T-helper 2 cell (primary cell): ENCODE results near the gene FOLR2.

Source experiments
- DNase-seq, 5 experiments: peaks; one replicate each; pipeline versions ENCODE4 v3.0.0 to v3.0.0-alpha.2; 2012 to 2022

The FOLR2 gene

GRCh38 chr11:72208281-72208680 is 8.3 kb upstream of the FOLR2 start:
- no peak for DNase-seq

- no peak for DNase-seq
These were observed 7.5 kb upstream of the FOLR2 start for GRCh38 chr11:72209101-72209500.

GRCh38 chr11:72217841-72218240 is 1.2 kb downstream of the FOLR2 start:
- DNase-seq: peak in 1 of 5 experiments; percentile 19

GRCh38 chr11:72218251-72218745 is 1.7 kb downstream of the FOLR2 start:
- no peak for DNase-seq

GRCh38 chr11:72220696-72221363 is 4.2 kb downstream of the FOLR2 start:
- no peak for DNase-seq

GRCh38 chr11:72221386-72222075 is 4.9 kb downstream of the FOLR2 start:
- DNase-seq: no peak

- peak in 1 of 5 experiments; percentile 2 for DNase-seq
These were observed 5.7 kb downstream of the FOLR2 start for GRCh38 chr11:72222106-72222891.

- DNase-seq: peak; percentile 88 to 97 (median 92)
These were observed 6.5 kb downstream of the FOLR2 start for GRCh38 chr11:72222907-72223614.

- peak; percentile 26 to 77 (median 39) for DNase-seq
These were observed 7.3 kb downstream of the FOLR2 start for GRCh38 chr11:72223615-72224563.

GRCh38 chr11:72224564-72225410 is 8.2 kb downstream of the FOLR2 start, which contains the start of gene INPPL1:
INPPL1 (plus strand) TSS chr11:72224767; CDS start chr11:72224985, 218 bp downstream.
- DNase-seq: peak in 2 of 5 experiments; percentile 27 to 54

- DNase-seq: peak in 2 of 5 experiments; percentile 24 to 62
These were observed 8.9 kb downstream of the FOLR2 start for GRCh38 chr11:72225411-72225951.

- no peak for DNase-seq
These were observed 10.1 kb downstream of the FOLR2 start for GRCh38 chr11:72226701-72227100.

- DNase-seq: no peak
These were observed 11.0 kb downstream of the FOLR2 start for GRCh38 chr11:72227316-72228228.

- DNase-seq: no peak
These were observed 11.7 kb downstream of the FOLR2 start for GRCh38 chr11:72228229-72228843.

GRCh38 chr11:72228844-72229231 is 12.2 kb downstream of the FOLR2 start:
- DNase-seq: no peak

- DNase-seq: no peak
These were observed 12.8 kb downstream of the FOLR2 start for GRCh38 chr11:72229336-72229924.

- no peak for DNase-seq
These were observed 13.6 kb downstream of the FOLR2 start for GRCh38 chr11:72229925-72230763.
